A549 (cell line): ENCODE data around the gene TRERF1. TPM values are rescaled to one million over a fixed set of nuclear protein-coding genes. Genes with fewer than 3 reads are reported as not detected.

ENCODE experiments used
- ATAC-seq, 2 experiments: fragments of 200-7000 bp in 1 of 2; fragments of >200 bp in 1 of 2; cut with Nextera tagmentation in 1 of 2; cut with Tn5 transposase in 1 of 2; 3 replicates each; pipeline versions ENCODE4 v1.8.0 to v1.9.1; 2018 to 2020; ENCODE audit warnings: mild to moderate bottlenecking in 1 of 2, moderate library complexity in 1 of 2
- CTCF ChIA-PET: fragments of 300-600 bp; sonication (Branson Sonifier 250); formaldehyde crosslinking; extraction: SDS; loops from one replicate; lab custom pipeline; 2021; ENCODE audit warnings: antibody characterized with exemption, inconsistent platforms; lab: Yijun Ruan, JAX
- POLR2A ChIA-PET: fragments of 350-600 bp; formaldehyde crosslinking; extraction: SDS; loops from one replicate; lab custom pipeline; 2021; ENCODE audit warnings: antibody characterized with exemption, inconsistent platforms; lab: Yijun Ruan, JAX
- DNase-seq, 2 experiments: peaks; one replicate each; pipeline versions ENCODE4 v3.0.0 to v3.0.0-alpha.2; 2011 to 2016; ENCODE audit warnings: low read depth in 1 of 2, low spot score in 1 of 2
- FAIRE-seq: peaks from 2 replicates; lab custom pipeline; 2011; peaks lifted over from hg19 to GRCh38; lab: Jason Lieb, UNC
- H3K27ac ChIP-seq, 2 experiments: fragments of >200 bp; sonication (Bioruptor Twin); formaldehyde crosslinking; 3 replicates each; pipeline ENCODE4 v1.5.1; 2016 to 2017
- H3K4me1 ChIP-seq: fragments of >200 bp; sonication (Bioruptor Twin); formaldehyde crosslinking; 3 replicates; pipeline ENCODE4 v1.6.1; 2016
- H3K4me2 ChIP-seq: fragments of >200 bp; sonication (Bioruptor Twin); formaldehyde crosslinking; 3 replicates; pipeline ENCODE4 v1.6.1; 2016
- H3K4me3 ChIP-seq: fragments of >200 bp; sonication (Bioruptor Twin); formaldehyde crosslinking; 3 replicates; pipeline ENCODE4 v1.5.1; 2016
- H3K9me3 ChIP-seq: fragments of >200 bp; sonication (Bioruptor Twin); formaldehyde crosslinking; 3 replicates; pipeline ENCODE4 v1.6.1; 2016
- CBX2 ChIP-seq: fragments of 200-600 bp; sonication (generic); IDR thresholded peaks from 2 replicates; pipeline ENCODE4 v1.6.1; 2016; ENCODE audit warnings: low read depth, mild to moderate bottlenecking, borderline replicate concordance
- CBX8 ChIP-seq: fragments of 200-600 bp; sonication (generic); IDR thresholded peaks from 2 replicates; pipeline ENCODE4 v1.6.1; 2016
- CEBPB ChIP-seq, 2 experiments: fragments of >200 bp in 1 of 2; sonication (Bioruptor Twin) in 1 of 2; formaldehyde crosslinking in 1 of 2; IDR thresholded peaks; 2 replicates each; pipeline ENCODE4 v1.6.1; 2012 to 2016
- CHD4 ChIP-seq: fragments of 200-600 bp; sonication (generic); IDR thresholded peaks from 2 replicates; pipeline ENCODE4 v1.6.1; 2016; ENCODE audit warnings: antibody characterized with exemption, mild to moderate bottlenecking, borderline replicate concordance
- EHF ChIP-seq: fragments of 250-450 bp; sonication (Bioruptor Pico); IDR thresholded peaks from 2 replicates; pipeline ENCODE4 v1.5.0; 2020; ENCODE audit warnings: mild to moderate bottlenecking
- EHMT2 ChIP-seq: fragments of 200-600 bp; sonication (generic); IDR thresholded peaks from 2 replicates; pipeline ENCODE4 v1.6.1; 2016; ENCODE audit warnings: antibody characterized with exemption, low read depth, mild to moderate bottlenecking, moderate library complexity
- ESRRA ChIP-seq: fragments of 150-350 bp; IDR thresholded peaks from 2 replicates; pipeline ENCODE4 v1.6.1; 2014; ENCODE audit warnings: mild to moderate bottlenecking, low read length, borderline replicate concordance
- FOSB ChIP-seq: fragments of 250-450 bp; sonication (Bioruptor Pico); IDR thresholded peaks from 2 replicates; pipeline ENCODE4 v1.5.0; 2020; ENCODE audit warnings: mild to moderate bottlenecking, moderate library complexity
- FOSL2 ChIP-seq, 2 experiments: fragments of 450-650 bp in 1 of 2; fragments of >200 bp in 1 of 2; sonication (Bioruptor Twin) in 1 of 2; formaldehyde crosslinking; IDR thresholded peaks; 2 replicates each; pipeline versions ENCODE4 v1.5.0 to v1.6.1; 2016 to 2020; ENCODE audit warnings: mild to moderate bottlenecking in 1 of 2, moderate library complexity in 1 of 2
- FOXS1 ChIP-seq: fragments of 250-450 bp; sonication (Bioruptor Pico); IDR thresholded peaks from 2 replicates; pipeline ENCODE4 v1.5.0; 2020; ENCODE audit warnings: mild to moderate bottlenecking, moderate library complexity
- GATA3 ChIP-seq: IDR thresholded peaks from 2 replicates; pipeline ENCODE4 v1.6.1; 2012; ENCODE audit warnings: borderline replicate concordance
- HEYL ChIP-seq: fragments of 250-450 bp; sonication (Bioruptor Pico); IDR thresholded peaks from 2 replicates; pipeline ENCODE4 v1.8.0; 2021; ENCODE audit warnings: mild to moderate bottlenecking, moderate library complexity
- HOXA7 ChIP-seq: fragments of 250-450 bp; sonication (Bioruptor Pico); IDR thresholded peaks from 2 replicates; pipeline ENCODE4 v1.5.0; 2020; ENCODE audit warnings: mild to moderate bottlenecking, moderate library complexity
- HOXB5 ChIP-seq: fragments of 250-450 bp; sonication (Bioruptor Pico); IDR thresholded peaks from 2 replicates; pipeline ENCODE4 v1.5.0; 2020; ENCODE audit warnings: mild to moderate bottlenecking, moderate library complexity
- JUNB ChIP-seq: fragments of >200 bp; sonication (Bioruptor Twin); formaldehyde crosslinking; IDR thresholded peaks from 2 replicates; pipeline ENCODE4 v1.6.1; 2016
- KDM1A ChIP-seq: fragments of 200-600 bp; sonication (generic); IDR thresholded peaks from 2 replicates; pipeline ENCODE4 v1.6.1; 2016; ENCODE audit warnings: low read depth, mild to moderate bottlenecking
- MAZ ChIP-seq: fragments of 150-350 bp; IDR thresholded peaks from 2 replicates; pipeline ENCODE4 v1.6.1; 2014; ENCODE audit warnings: antibody characterized with exemption, low read depth, low read length, borderline replicate concordance
- NR3C1 ChIP-seq: fragments of >200 bp; sonication (Bioruptor Twin); formaldehyde crosslinking; IDR thresholded peaks from 3 replicates; pipeline ENCODE4 v1.6.1; 2017
- RCOR1 ChIP-seq: fragments of 150-350 bp; IDR thresholded peaks from 2 replicates; pipeline ENCODE4 v1.6.1; 2014; ENCODE audit warnings: antibody characterized with exemption, low read length, low read depth
- TFCP2L1 ChIP-seq: fragments of 250-450 bp; sonication (Bioruptor Pico); IDR thresholded peaks from 2 replicates; pipeline ENCODE4 v1.5.0; 2021; ENCODE audit warnings: mild to moderate bottlenecking
- TP53 ChIP-seq: fragments of 250-450 bp; sonication (Bioruptor Pico); IDR thresholded peaks from 2 replicates; pipeline ENCODE4 v1.5.0; 2021; ENCODE audit warnings: mild to moderate bottlenecking, moderate library complexity
- ZFP36 ChIP-seq: fragments of 450-650 bp; IDR thresholded peaks from 2 replicates; pipeline ENCODE4 v1.6.1; 2014; ENCODE audit warnings: borderline replicate concordance; ENCODE audit not compliant: partially characterized antibody
- WGBS: methylation state at CpG from one replicate; pipeline ENCODE4 v1.1.6; 2017; ENCODE audit errors: missing lambda C conversion rate; 5-methylcytosine and 5-hydroxymethylcytosine counted together
- polyA plus RNA-seq, 4 experiments: library from polyadenylated mRNA; depleted of rRNA in 3 of 4; stranded (reverse); fragments of >200 nt; fragmentation: RNase III in 1 of 4; extraction: RNeasy Plus Mini Kit Qiagen cat#74134 plus additional on column Dnase treatment in 1 of 4; gene quantifications; 2 replicates in 3 of 4; 3 replicates in 1 of 4; pipeline ENCODE4 v1.2.3, GENCODE V29; 2011 to 2017
- TF ChIP-seq, protein P1 (sequence below): fragments of >200 bp; sonication (Bioruptor Twin); formaldehyde crosslinking; IDR thresholded peaks from 3 replicates; pipeline ENCODE4 v1.5.1; 2016
- TF ChIP-seq, protein P2 (sequence below): fragments of 250-450 bp; sonication (Bioruptor Pico); IDR thresholded peaks from 2 replicates; pipeline ENCODE4 v1.5.0; 2020; ENCODE audit warnings: low read depth, mild to moderate bottlenecking, moderate library complexity
- TF ChIP-seq, protein P3 (sequence below): fragments of 450-650 bp; IDR thresholded peaks from 2 replicates; pipeline ENCODE4 v1.6.1; 2014; ENCODE audit warnings: antibody characterized with exemption
- TF ChIP-seq, protein P4 (sequence below): fragments of 250-450 bp; sonication (Bioruptor Pico); IDR thresholded peaks from 2 replicates; pipeline ENCODE4 v1.5.0; 2021; ENCODE audit warnings: mild to moderate bottlenecking, moderate library complexity, borderline replicate concordance

The TRERF1 gene
- polyA plus RNA-seq, 2 of the 4 experiments (the other 2 are of a cell fraction) = 2.4 to 3.5 TPM

DNA sequence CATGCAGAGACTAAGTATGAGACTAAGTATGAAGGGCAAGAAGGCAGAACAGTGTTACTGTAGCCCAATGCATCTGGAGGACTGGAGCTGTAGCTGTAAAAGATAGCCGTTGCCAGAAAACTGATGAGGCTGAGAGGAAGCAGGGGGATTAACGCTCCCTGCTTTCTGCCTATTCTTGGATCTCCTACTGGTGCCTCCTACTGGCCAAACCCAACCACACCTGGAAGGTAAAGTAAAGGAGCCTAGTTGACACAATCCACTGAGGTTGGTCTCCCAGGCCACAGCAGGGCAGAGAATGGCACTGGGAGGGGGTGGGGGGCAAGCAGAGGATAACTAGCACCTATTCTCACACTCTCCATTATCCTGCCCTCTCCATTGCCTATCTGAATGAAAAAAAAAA lies 129.1 kb downstream of the TRERF1 start:
- TF ChIP-seq NR3C1 (no peak), ZFP36 (no peak)
- FAIRE-seq = no peak
- POLR2A ChIA-PET = no interaction called here

GRCh38 chr6:42321976-42322375 lies 129.8 kb downstream of the TRERF1 start:
- POLR2A ChIA-PET = no interaction called here
- no peak overlapping the region for H3K4me3 ChIP-seq
- no peak for ATAC-seq
- H3K4me1 ChIP-seq = peaks cover 15% of the 10 kb centered on the region
- CTCF ChIA-PET = interaction anchor here (0.8 kb wide), 1 partner anchor 226 kb away, joined by 3 read pairs; no protein-coding TSS in a partner anchor
- no peak for DNase-seq
- no peak overlapping the region for H3K27ac ChIP-seq
- WGBS = 94% methylated on average over 2 of the region's 2 CpGs
- no peak overlapping the region for H3K4me2 ChIP-seq
- FAIRE-seq = no peak
- TF ChIP-seq RCOR1 (no peak), JUNB (no peak), FOSB (CRISPR knock-in tag) (no peak), ZFP36 (no peak), CBX2 (no peak), CHD4 (no peak), TFCP2L1 (no peak), HOXA7 (no peak), EHF (no peak), KDM1A (no peak), EHMT2 (no peak), CBX8 (no peak)
- TF ChIP-seq, protein P1, sequence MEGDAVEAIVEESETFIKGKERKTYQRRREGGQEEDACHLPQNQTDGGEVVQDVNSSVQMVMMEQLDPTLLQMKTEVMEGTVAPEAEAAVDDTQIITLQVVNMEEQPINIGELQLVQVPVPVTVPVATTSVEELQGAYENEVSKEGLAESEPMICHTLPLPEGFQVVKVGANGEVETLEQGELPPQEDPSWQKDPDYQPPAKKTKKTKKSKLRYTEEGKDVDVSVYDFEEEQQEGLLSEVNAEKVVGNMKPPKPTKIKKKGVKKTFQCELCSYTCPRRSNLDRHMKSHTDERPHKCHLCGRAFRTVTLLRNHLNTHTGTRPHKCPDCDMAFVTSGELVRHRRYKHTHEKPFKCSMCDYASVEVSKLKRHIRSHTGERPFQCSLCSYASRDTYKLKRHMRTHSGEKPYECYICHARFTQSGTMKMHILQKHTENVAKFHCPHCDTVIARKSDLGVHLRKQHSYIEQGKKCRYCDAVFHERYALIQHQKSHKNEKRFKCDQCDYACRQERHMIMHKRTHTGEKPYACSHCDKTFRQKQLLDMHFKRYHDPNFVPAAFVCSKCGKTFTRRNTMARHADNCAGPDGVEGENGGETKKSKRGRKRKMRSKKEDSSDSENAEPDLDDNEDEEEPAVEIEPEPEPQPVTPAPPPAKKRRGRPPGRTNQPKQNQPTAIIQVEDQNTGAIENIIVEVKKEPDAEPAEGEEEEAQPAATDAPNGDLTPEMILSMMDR = no peak
- TF ChIP-seq, all 56 proteins: peak for 0
- 0 out of 3 replicates have a peak, but pooled peaks cover 2% of the 10 kb centered on the region for H3K9me3 ChIP-seq

More for the DNA sequence above, 129.1 kb downstream of the TRERF1 start:
- no peak for ATAC-seq
- 100% methylated on average over 2 of the region's 2 CpGs for WGBS
- Histone ChIP-seq H3K4me1 (peaks cover 10% of the 10 kb centered on the region; the same call in 2 of the 3 replicates), H3K9me3 (0 out of 3 replicates have a peak, but pooled peaks cover 2% of the 10 kb centered on the region), H3K4me3 (no peak overlapping the region), H3K27ac (no peak overlapping the region), H3K4me2 (no peak overlapping the region)
- no peak for DNase-seq
- CTCF ChIA-PET = no interaction called here

- 88% methylated on average over 5 of the region's 5 CpGs for WGBS
- H3K4me2 ChIP-seq = no peak overlapping the region
- DNase-seq = no peak
- no peak for ATAC-seq
- no peak for TF ChIP-seq GATA3
- TF ChIP-seq HEYL (CRISPR knock-in tag) = no peak
- TF ChIP-seq, protein P2, sequence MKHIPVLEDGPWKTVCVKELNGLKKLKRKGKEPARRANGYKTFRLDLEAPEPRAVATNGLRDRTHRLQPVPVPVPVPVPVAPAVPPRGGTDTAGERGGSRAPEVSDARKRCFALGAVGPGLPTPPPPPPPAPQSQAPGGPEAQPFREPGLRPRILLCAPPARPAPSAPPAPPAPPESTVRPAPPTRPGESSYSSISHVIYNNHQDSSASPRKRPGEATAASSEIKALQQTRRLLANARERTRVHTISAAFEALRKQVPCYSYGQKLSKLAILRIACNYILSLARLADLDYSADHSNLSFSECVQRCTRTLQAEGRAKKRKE (CRISPR knock-in tag) = no peak
- TF ChIP-seq NR3C1 = no peak
- TF ChIP-seq MAZ = no peak
- TF ChIP-seq, protein P3, sequence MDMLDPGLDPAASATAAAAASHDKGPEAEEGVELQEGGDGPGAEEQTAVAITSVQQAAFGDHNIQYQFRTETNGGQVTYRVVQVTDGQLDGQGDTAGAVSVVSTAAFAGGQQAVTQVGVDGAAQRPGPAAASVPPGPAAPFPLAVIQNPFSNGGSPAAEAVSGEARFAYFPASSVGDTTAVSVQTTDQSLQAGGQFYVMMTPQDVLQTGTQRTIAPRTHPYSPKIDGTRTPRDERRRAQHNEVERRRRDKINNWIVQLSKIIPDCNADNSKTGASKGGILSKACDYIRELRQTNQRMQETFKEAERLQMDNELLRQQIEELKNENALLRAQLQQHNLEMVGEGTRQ = no peak
- no peak for TF ChIP-seq HOXB5 (CRISPR knock-in tag)
- no peak for TF ChIP-seq FOXS1 (CRISPR knock-in tag)
- TF ChIP-seq JUNB = no peak
- TF ChIP-seq ZFP36 = no peak
- no peak for TF ChIP-seq CEBPB (IDR thresholded peaks at IDR 0.05)
- TF ChIP-seq KDM1A = no peak
- TF ChIP-seq, protein P1 = no peak
- TF ChIP-seq FOSL2 (IDR thresholded peaks at IDR 0.05) = no peak
- no peak for TF ChIP-seq FOSL2 (CRISPR knock-in tag; IDR thresholded peaks at IDR 0.05)
- no peak for TF ChIP-seq RCOR1
- TF ChIP-seq EHF = no peak
- TF ChIP-seq TP53 (CRISPR knock-in tag) = no peak
- TF ChIP-seq, protein P4, sequence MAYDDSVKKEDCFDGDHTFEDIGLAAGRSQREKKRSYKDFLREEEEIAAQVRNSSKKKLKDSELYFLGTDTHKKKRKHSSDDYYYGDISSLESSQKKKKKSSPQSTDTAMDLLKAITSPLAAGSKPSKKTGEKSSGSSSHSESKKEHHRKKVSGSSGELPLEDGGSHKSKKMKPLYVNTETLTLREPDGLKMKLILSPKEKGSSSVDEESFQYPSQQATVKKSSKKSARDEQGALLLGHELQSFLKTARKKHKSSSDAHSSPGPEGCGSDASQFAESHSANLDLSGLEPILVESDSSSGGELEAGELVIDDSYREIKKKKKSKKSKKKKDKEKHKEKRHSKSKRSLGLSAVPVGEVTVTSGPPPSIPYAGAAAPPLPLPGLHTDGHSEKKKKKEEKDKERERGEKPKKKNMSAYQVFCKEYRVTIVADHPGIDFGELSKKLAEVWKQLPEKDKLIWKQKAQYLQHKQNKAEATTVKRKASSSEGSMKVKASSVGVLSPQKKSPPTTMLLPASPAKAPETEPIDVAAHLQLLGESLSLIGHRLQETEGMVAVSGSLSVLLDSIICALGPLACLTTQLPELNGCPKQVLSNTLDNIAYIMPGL (CRISPR knock-in tag) = no peak
- no peak for TF ChIP-seq ESRRA
- H3K9me3 ChIP-seq = 0 out of 3 replicates have a peak, but pooled peaks cover 2% of the 10 kb centered on the region
- no peak for FAIRE-seq
- CTCF ChIA-PET = no interaction called here
- H3K4me3 ChIP-seq = no peak overlapping the region
- H3K4me1 ChIP-seq = peaks cover 18% of the 10 kb centered on the region
- no peak overlapping the region for H3K27ac ChIP-seq
- POLR2A ChIA-PET = no interaction called here
Observed at GRCh38 chr6:42320762-42321161, 131.0 kb downstream of the TRERF1 start.
